ENCODE results near the gene PCBP3.
A peak's percentile ranks its signal among the peaks of the same experiment; 100 is the strongest.

Gene PCBP3

DNA sequence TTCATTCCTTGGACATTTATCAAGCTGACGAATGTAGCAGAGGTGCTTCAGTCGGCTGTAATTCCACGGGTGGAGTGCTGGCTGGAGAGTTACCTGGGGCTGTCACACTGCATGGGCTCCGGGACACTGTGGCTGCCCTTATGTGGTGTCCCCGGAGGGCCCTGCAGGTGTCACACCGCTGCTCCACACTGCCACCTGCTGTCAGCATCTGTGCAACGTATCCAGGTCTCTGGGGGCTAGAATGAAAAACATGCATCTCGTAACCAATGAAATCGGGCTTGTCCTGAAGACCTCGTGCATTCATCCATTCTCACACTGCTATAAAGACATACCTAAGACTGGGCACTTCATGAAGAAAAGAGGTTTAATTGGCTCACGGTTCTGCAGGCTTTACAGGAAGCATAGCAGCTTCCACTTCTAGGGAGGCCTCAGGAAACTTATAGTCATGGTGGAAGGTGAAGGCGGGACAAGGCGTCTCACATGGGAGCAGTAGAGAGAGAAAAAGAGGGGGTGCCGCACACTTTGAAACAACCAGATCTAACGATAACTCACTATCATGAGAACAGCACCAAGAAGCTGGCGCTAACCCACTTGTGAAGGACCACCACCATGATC lies 46.7 kb upstream of the PCBP3 start:
- Histone ChIP-seq H4K20me1 (ENCODE audit: insufficient read depth, low read length) (no peaks in the 10 kb centered on the region), H2AFZ (ENCODE audit: low read length) (peak overlapping the region; percentile 51), H3K27ac (ENCODE audit: low read length) (no peak overlapping the region), H3K9me2 (replicated peaks; ENCODE audit: insufficient read depth, low read length) (no peaks in the 10 kb centered on the region), H3K4me1 (ENCODE audit: low read length) (peaks cover 7% of the 10 kb centered on the region), H3K4me3 (ENCODE audit: low read length) (no peak overlapping the region), H3K27me3 (replicated peaks; ENCODE audit: insufficient read depth, low read length) (peaks cover 85% of the 10 kb centered on the region), H3K9me3 (replicated peaks; ENCODE audit: insufficient read depth, low read length) (no peaks in the 10 kb centered on the region), H3K36me3 (replicated peaks; ENCODE audit: insufficient read depth, low read length) (no peaks in the 10 kb centered on the region), H3K4me2 (ENCODE audit: low read depth, low read length) (peak overlapping the region; percentile 27; the same call in 1 of the 2 replicates), H3K79me2 (ENCODE audit: low read length) (no peaks in the 10 kb centered on the region), H3F3A (ENCODE audit: insufficient read depth, low read length) (0 out of 2 replicates have a peak, but pooled peaks cover 4% of the 10 kb centered on the region), H3K9ac (ENCODE audit: low read length) (no peak overlapping the region)
- peak; percentile 83 for DNase-seq
- TF ChIP-seq EZH2 (optimal IDR thresholded peaks at IDR 0.05; ENCODE audit: low read depth, low read length), result no peak
- TF ChIP-seq, protein P1, sequence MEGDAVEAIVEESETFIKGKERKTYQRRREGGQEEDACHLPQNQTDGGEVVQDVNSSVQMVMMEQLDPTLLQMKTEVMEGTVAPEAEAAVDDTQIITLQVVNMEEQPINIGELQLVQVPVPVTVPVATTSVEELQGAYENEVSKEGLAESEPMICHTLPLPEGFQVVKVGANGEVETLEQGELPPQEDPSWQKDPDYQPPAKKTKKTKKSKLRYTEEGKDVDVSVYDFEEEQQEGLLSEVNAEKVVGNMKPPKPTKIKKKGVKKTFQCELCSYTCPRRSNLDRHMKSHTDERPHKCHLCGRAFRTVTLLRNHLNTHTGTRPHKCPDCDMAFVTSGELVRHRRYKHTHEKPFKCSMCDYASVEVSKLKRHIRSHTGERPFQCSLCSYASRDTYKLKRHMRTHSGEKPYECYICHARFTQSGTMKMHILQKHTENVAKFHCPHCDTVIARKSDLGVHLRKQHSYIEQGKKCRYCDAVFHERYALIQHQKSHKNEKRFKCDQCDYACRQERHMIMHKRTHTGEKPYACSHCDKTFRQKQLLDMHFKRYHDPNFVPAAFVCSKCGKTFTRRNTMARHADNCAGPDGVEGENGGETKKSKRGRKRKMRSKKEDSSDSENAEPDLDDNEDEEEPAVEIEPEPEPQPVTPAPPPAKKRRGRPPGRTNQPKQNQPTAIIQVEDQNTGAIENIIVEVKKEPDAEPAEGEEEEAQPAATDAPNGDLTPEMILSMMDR (IDR thresholded peaks at IDR 0.05; ENCODE audit: low read length), result peak; percentile 99

DNA sequence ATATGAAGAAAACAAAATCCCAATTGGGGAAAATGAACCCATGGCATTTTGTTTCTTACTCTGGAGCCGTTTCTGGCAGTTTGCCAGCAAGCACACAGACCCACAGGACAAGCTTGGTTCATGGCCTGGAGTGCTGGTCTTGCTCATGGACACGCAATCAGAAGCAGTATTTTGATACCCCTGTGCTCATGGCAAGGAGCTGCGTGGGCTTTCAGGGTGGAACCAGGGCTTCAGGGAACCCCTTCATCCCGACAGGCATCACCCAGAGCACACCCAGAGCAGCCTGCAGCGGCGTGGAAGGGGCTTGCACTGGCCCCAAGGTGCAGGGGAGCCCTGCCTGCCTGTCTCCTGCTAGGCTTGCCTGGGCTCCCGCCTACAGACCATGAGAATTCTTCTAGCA lies 45.4 kb upstream of the PCBP3 start:
- no peak overlapping the region for H3K27ac ChIP-seq (ENCODE audit: low read length)
- no peak overlapping the region for H2AFZ ChIP-seq (ENCODE audit: low read length)
- H3K9me3 ChIP-seq (replicated peaks; ENCODE audit: insufficient read depth, low read length), result no peaks in the 10 kb centered on the region
- no peak overlapping the region for H3K9ac ChIP-seq (ENCODE audit: low read length)
- no peaks in the 10 kb centered on the region for H3K9me2 ChIP-seq (replicated peaks; ENCODE audit: insufficient read depth, low read length)
- no peaks in the 10 kb centered on the region for H3K36me3 ChIP-seq (replicated peaks; ENCODE audit: insufficient read depth, low read length)
- no peaks in the 10 kb centered on the region for H3K79me2 ChIP-seq (ENCODE audit: low read length)
- no peaks in the 10 kb centered on the region for H3F3A ChIP-seq (ENCODE audit: insufficient read depth, low read length)
- no peak overlapping the region for H3K4me2 ChIP-seq (ENCODE audit: low read depth, low read length)
- TF ChIP-seq EZH2phosphoT487 (IDR thresholded peaks at IDR 0.05; ENCODE audit: low read length), result no peak
- TF ChIP-seq, protein P1 (IDR thresholded peaks at IDR 0.05; ENCODE audit: low read length), result no peak
- no peak for TF ChIP-seq EZH2 (optimal IDR thresholded peaks at IDR 0.05; ENCODE audit: low read depth, low read length)
- no peaks in the 10 kb centered on the region for H3K4me1 ChIP-seq (ENCODE audit: low read length)
- DNase-seq, result no peak
- no peaks in the 10 kb centered on the region for H4K20me1 ChIP-seq (ENCODE audit: insufficient read depth, low read length)
- no peak overlapping the region for H3K4me3 ChIP-seq (ENCODE audit: low read length)
- H3K27me3 ChIP-seq (replicated peaks; ENCODE audit: insufficient read depth, low read length), result peaks cover 93% of the 10 kb centered on the region

DNA sequence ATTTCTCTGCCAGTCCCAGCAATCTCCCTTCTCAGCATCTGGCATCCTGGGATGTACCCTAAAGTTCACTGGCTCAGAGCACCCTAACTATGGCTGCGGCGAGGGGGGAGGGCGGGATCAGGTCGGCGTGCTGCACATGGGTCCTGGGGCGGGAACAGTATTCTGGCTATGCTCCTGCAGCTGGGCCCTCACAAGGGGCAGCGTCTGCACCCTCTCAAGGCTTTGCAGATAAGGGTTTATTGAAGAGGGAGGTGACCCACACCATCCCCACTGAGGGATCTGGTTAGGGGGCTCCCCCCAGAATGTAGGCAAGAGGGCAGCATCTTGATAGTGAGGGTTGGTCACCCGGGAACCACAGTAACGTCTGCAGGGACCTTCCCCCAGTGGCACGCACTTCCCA lies 44.9 kb upstream of the PCBP3 start:
- Histone ChIP-seq H3K9me3 (replicated peaks; ENCODE audit: insufficient read depth, low read length) (no peaks in the 10 kb centered on the region), H3K27ac (ENCODE audit: low read length) (no peak overlapping the region), H3F3A (ENCODE audit: insufficient read depth, low read length) (no peaks in the 10 kb centered on the region), H3K4me2 (ENCODE audit: low read depth, low read length) (no peak overlapping the region), H3K79me2 (ENCODE audit: low read length) (no peaks in the 10 kb centered on the region), H3K4me3 (ENCODE audit: low read length) (no peak overlapping the region), H4K20me1 (ENCODE audit: insufficient read depth, low read length) (no peaks in the 10 kb centered on the region), H2AFZ (ENCODE audit: low read length) (no peak overlapping the region), H3K36me3 (replicated peaks; ENCODE audit: insufficient read depth, low read length) (no peaks in the 10 kb centered on the region), H3K9me2 (replicated peaks; ENCODE audit: insufficient read depth, low read length) (no peaks in the 10 kb centered on the region), H3K4me1 (ENCODE audit: low read length) (no peaks in the 10 kb centered on the region), H3K27me3 (replicated peaks; ENCODE audit: insufficient read depth, low read length) (peaks cover 93% of the 10 kb centered on the region), H3K9ac (ENCODE audit: low read length) (no peak overlapping the region)
- no peak for DNase-seq
- TF ChIP-seq EZH2phosphoT487 (IDR thresholded peaks at IDR 0.05; ENCODE audit: low read length) (no peak), EZH2 (optimal IDR thresholded peaks at IDR 0.05; ENCODE audit: low read depth, low read length) (no peak)
- TF ChIP-seq, protein P1 (IDR thresholded peaks at IDR 0.05; ENCODE audit: low read length), result no peak

All from MM.1S (cell line).